ENCODE data around the gene MPRIP. TPM values are rescaled to one million over a fixed set of nuclear protein-coding genes. Genes with fewer than 3 reads are reported as not detected.
A peak's percentile ranks its signal among the peaks of the same experiment; 100 is the strongest.

MPRIP gene
- total RNA-seq, 2 experiments from 2014 or later = 132 to 135 TPM

GRCh38 chr17:17229416-17230384 is 187.4 kb downstream of the MPRIP start:
- Mint-ChIP-seq H3K9me3 (no peaks in the 10 kb centered on the region), H3K27ac (peak overlapping the region; percentile 43), H3K27me3 (no peaks in the 10 kb centered on the region), H3K36me3 (ENCODE audit: low read depth) (peaks cover 14% of the 10 kb centered on the region), H3K4me1 (ENCODE audit: low read depth) (no peaks in the 10 kb centered on the region), H3K4me3 (no peak overlapping the region)
- ATAC-seq = no peak
- TF ChIP-seq CTCF (IDR thresholded peaks at IDR 0.05) = no peak
- ChIA-PET CTCF (no interaction called here), POLR2A (no interaction called here)
- no peak for DNase-seq
- intact Hi-C loops (cut with micrococcal nuclease) = no loop called here

- no peak for TF ChIP-seq CTCF (IDR thresholded peaks at IDR 0.05)
- Mint-ChIP-seq H3K4me3 (no peak overlapping the region), H3K27me3 (no peaks in the 10 kb centered on the region), H3K27ac (no peak overlapping the region), H3K4me1 (ENCODE audit: low read depth) (peaks cover 15% of the 10 kb centered on the region), H3K36me3 (ENCODE audit: low read depth) (peaks cover 7% of the 10 kb centered on the region), H3K9me3 (no peaks in the 10 kb centered on the region)
- DNase-seq = no peak
- ChIA-PET POLR2A (no interaction called here), CTCF (no interaction called here)
- ATAC-seq = no peak
- intact Hi-C loops (cut with micrococcal nuclease) = no loop called here
These were observed 189.5 kb downstream of the MPRIP start for GRCh38 chr17:17231621-17232302.

- Mint-ChIP-seq H3K9me3 (no peaks in the 10 kb centered on the region), H3K4me1 (ENCODE audit: low read depth) (peaks cover 15% of the 10 kb centered on the region), H3K27me3 (no peaks in the 10 kb centered on the region), H3K4me3 (no peak overlapping the region), H3K27ac (no peak overlapping the region), H3K36me3 (ENCODE audit: low read depth) (peaks cover 5% of the 10 kb centered on the region)
- ChIA-PET CTCF (no interaction called here), POLR2A (no interaction called here)
- intact Hi-C loops (cut with micrococcal nuclease) = no loop called here
- no peak for TF ChIP-seq CTCF (IDR thresholded peaks at IDR 0.05)
- DNase-seq (no peak), ATAC-seq (no peak)
These were observed 190.0 kb downstream of the MPRIP start for GRCh38 chr17:17232303-17232621.

- Mint-ChIP-seq H3K27ac (peak overlapping the region; percentile 60), H3K9me3 (no peaks in the 10 kb centered on the region), H3K4me1 (ENCODE audit: low read depth) (peaks cover 36% of the 10 kb centered on the region), H3K27me3 (no peaks in the 10 kb centered on the region), H3K4me3 (peak overlapping the region; percentile 90), H3K36me3 (ENCODE audit: low read depth) (peaks cover 5% of the 10 kb centered on the region)
- TF ChIP-seq CTCF (IDR thresholded peaks at IDR 0.05) = no peak
- intact Hi-C loops (cut with micrococcal nuclease) = no loop called here
- ChIA-PET POLR2A (interaction anchor here (0.5 to 2.5 kb wide), 8 partner anchors 9 to 682 kb away, joined by 3 to 12 read pairs (median 4); partner anchors contain the start of gene PLD6), CTCF (interaction anchor here (1.0 to 1.8 kb wide), 5 partner anchors 34 to 244 kb away, joined by 3 to 8 read pairs (median 4); no protein-coding TSS in a partner anchor)
- DNase-seq = peak; percentile 45
- ATAC-seq = no peak
These were observed 193.2 kb downstream of the MPRIP start for GRCh38 chr17:17235212-17236174.

All from activated CD8-positive, alpha-beta T cell treated with anti-CD3 and anti-CD28 coated beads for 36 hours (primary cell).